GM12878 (cell line): ENCODE measurements around the gene LRRC15. TPM values are rescaled to one million over a fixed set of nuclear protein-coding genes. Genes with fewer than 3 reads are reported as not detected.

Source experiments
- E4F1 ChIP-seq: fragments of 450-650 bp; IDR thresholded peaks from 2 replicates; pipeline ENCODE4 v1.6.1; 2018; ENCODE audit warnings: borderline replicate concordance, mild to moderate bottlenecking; ENCODE audit not compliant: partially characterized antibody
- EED ChIP-seq: sonication (generic); IDR thresholded peaks from 2 replicates; pipeline ENCODE4 v1.6.1; 2016; ENCODE audit warnings: antibody characterized with exemption, low read depth
- MTA2 ChIP-seq: fragments of 450-650 bp; IDR thresholded peaks from 2 replicates; pipeline ENCODE4 v1.6.1; 2016; ENCODE audit warnings: low read depth, mild to moderate bottlenecking, moderate library complexity
- SIX5 ChIP-seq: IDR thresholded peaks from 2 replicates; pipeline ENCODE4 v1.6.1; 2011; ENCODE audit warnings: mild to moderate bottlenecking, low read depth, low read length, moderate library complexity; ENCODE audit not compliant: severe bottlenecking
- SP1 ChIP-seq: IDR thresholded peaks from one replicate; pipeline ENCODE4 v1.6.1; 2011; ENCODE audit warnings: low read depth, low read length
- TCF12 ChIP-seq: IDR thresholded peaks from 2 replicates; pipeline ENCODE4 v1.6.1; 2011; ENCODE audit warnings: low read depth, mild to moderate bottlenecking, low read length
- ZNF207 ChIP-seq: fragments of 450-650 bp; IDR thresholded peaks from 2 replicates; pipeline ENCODE4 v1.6.1; 2014; ENCODE audit warnings: antibody characterized with exemption, mild to moderate bottlenecking, borderline replicate concordance
- polyA plus RNA-seq, 11 experiments: library from polyadenylated mRNA; depleted of rRNA in 4 of 11; unstranded in 6 of 11; stranded (reverse) in 5 of 11; fragments of >200 nt; fragmentation: Nextera tagmentation in 4 of 11; fragmentation: Illumina TruSeq in 1 of 11; extraction: Ambion mirVana in 4 of 11; extraction: Trizol in 1 of 11; gene quantifications; 1 replicate in 1 of 11; 2 replicates in 10 of 11; pipeline versions ENCODE4 v1.2.1 to v1.2.3, GENCODE V29; 2011 to 2016; ENCODE audit warnings: inconsistent platforms in 2 of 11, missing spikeins in 2 of 11, low read depth in 1 of 11
- total RNA-seq, 4 experiments: library from RNA; depleted of rRNA in 3 of 4; stranded (reverse); fragments of >200 nt in 3 of 4; fragmentation: Illumina TruSeq in 1 of 4; extraction: Trizol in 1 of 4; gene quantifications; 2 replicates each; pipeline versions ENCODE4 v1.2.1 to v1.2.3, GENCODE V29; 2013 to 2021
- TF ChIP-seq, protein P1 (sequence below): IDR thresholded peaks from 2 replicates; pipeline ENCODE4 v1.6.1; 2012; ENCODE audit warnings: improper control_type of control experiment, low read depth, low read length; ENCODE audit not compliant: insufficient replicate concordance

Gene LRRC15
- total and polyA plus RNA-seq, 10 of the 15 experiments (the other 5 are each of a cell fraction or from before 2014, with no cell fraction given) = not detected

DNA sequence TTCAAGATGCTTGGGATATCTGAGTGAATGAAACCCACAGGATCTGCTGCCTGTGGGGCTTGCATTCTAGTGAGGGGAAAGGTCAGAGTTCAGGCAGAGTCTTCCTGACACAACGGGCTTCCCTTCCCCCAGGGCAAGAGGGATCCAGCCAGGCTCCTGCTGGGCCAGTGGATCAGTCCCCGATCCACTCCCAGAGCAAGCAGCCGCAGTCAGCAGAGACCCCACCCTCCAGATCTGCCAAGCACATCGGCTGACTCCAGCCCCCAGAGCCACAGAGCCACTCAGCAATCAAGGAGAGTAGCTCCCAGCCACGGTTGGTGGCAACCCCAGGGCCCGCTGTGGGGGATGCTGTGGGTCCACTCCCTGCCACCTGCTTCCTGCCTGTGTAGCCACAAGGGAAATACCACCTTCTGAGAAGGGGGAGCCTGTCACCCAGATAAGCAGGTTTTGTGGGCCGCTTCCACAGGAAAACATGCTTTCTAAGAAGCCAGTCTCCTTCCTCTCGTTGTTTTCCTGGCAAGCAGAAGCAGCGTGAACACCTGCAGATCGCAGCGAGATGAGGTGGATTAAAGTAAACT lies 63.3 kb downstream of the LRRC15 start (continued):
- TF ChIP-seq, protein P1, sequence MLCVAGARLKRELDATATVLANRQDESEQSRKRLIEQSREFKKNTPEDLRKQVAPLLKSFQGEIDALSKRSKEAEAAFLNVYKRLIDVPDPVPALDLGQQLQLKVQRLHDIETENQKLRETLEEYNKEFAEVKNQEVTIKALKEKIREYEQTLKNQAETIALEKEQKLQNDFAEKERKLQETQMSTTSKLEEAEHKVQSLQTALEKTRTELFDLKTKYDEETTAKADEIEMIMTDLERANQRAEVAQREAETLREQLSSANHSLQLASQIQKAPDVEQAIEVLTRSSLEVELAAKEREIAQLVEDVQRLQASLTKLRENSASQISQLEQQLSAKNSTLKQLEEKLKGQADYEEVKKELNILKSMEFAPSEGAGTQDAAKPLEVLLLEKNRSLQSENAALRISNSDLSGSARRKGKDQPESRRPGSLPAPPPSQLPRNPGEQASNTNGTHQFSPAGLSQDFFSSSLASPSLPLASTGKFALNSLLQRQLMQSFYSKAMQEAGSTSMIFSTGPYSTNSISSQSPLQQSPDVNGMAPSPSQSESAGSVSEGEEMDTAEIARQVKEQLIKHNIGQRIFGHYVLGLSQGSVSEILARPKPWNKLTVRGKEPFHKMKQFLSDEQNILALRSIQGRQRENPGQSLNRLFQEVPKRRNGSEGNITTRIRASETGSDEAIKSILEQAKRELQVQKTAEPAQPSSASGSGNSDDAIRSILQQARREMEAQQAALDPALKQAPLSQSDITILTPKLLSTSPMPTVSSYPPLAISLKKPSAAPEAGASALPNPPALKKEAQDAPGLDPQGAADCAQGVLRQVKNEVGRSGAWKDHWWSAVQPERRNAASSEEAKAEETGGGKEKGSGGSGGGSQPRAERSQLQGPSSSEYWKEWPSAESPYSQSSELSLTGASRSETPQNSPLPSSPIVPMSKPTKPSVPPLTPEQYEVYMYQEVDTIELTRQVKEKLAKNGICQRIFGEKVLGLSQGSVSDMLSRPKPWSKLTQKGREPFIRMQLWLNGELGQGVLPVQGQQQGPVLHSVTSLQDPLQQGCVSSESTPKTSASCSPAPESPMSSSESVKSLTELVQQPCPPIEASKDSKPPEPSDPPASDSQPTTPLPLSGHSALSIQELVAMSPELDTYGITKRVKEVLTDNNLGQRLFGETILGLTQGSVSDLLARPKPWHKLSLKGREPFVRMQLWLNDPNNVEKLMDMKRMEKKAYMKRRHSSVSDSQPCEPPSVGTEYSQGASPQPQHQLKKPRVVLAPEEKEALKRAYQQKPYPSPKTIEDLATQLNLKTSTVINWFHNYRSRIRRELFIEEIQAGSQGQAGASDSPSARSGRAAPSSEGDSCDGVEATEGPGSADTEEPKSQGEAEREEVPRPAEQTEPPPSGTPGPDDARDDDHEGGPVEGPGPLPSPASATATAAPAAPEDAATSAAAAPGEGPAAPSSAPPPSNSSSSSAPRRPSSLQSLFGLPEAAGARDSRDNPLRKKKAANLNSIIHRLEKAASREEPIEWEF = no peak
- TF ChIP-seq SIX5 (no peak), MTA2 (0 out of 2 replicates have a peak, but pooled peaks have one; percentile 6), SP1 (peak; percentile 17), EED (peak; percentile 72), TCF12 (peak; percentile 80), ZNF207 (no peak), E4F1 (no peak)
